Keratinocyte (primary cell): ENCODE results near the gene LAMA3. TPM values are rescaled to one million over a fixed set of nuclear protein-coding genes. Genes with fewer than 3 reads are reported as not detected.

Source experiments
- DNase-seq: peaks from one replicate; pipeline ENCODE4 v3.0.0-alpha.2; 2011; ENCODE audit warnings: low read depth, missing footprints, low spot score
- FAIRE-seq: peaks from 2 replicates; lab custom pipeline; 2011; peaks lifted over from hg19 to GRCh38; lab: Jason Lieb, UNC
- H2AFZ ChIP-seq: 2 replicates; pipeline ENCODE4 v1.6.0; 2012; ENCODE audit warnings: low read length, control low read depth, inconsistent platforms; ENCODE audit not compliant: control insufficient read depth
- H3K27ac ChIP-seq: 2 replicates; pipeline ENCODE4 v1.5.1; 2011; ENCODE audit warnings: low read length; ENCODE audit not compliant: control insufficient read depth, insufficient read depth
- H3K27me3 ChIP-seq: 3 replicates; pipeline ENCODE4 v1.6.0; 2011; ENCODE audit warnings: low read length; ENCODE audit not compliant: control insufficient read depth, insufficient read depth; ENCODE audit errors: extremely low read depth
- H3K36me3 ChIP-seq, 2 experiments: 2 replicates in 1 of 2; 3 replicates in 1 of 2; pipeline ENCODE4 v1.5.1; 2011; ENCODE audit warnings: low read length in 2 of 2, mild to moderate bottlenecking in 1 of 2; ENCODE audit not compliant: control insufficient read depth in 2 of 2, insufficient read depth in 2 of 2; ENCODE audit errors: extremely low read depth in 1 of 2
- H3K4me1 ChIP-seq: 3 replicates; pipeline ENCODE4 v1.5.1; 2011; ENCODE audit warnings: low read length; ENCODE audit not compliant: control insufficient read depth, insufficient read depth; ENCODE audit errors: extremely low read depth
- H3K4me2 ChIP-seq: 3 replicates; pipeline ENCODE4 v1.6.0; 2011; ENCODE audit warnings: low read depth, low read length; ENCODE audit not compliant: control insufficient read depth, insufficient read depth; ENCODE audit errors: extremely low read depth
- H3K4me3 ChIP-seq, 3 experiments: fragments of 200-600 bp in 1 of 3; sonication (generic) in 1 of 3; 2 replicates in 2 of 3; 3 replicates in 1 of 3; pipeline ENCODE4 v1.5.1; 2011 to 2016; ENCODE audit warnings: low read length in 3 of 3, mild to moderate bottlenecking in 3 of 3, control low read depth in 2 of 3, inconsistent platforms in 1 of 3, low read depth in 1 of 3, mixed read lengths in 1 of 3, mixed run types in 1 of 3, moderate library complexity in 1 of 3; ENCODE audit not compliant: control insufficient read depth in 2 of 3, insufficient read depth in 2 of 3; ENCODE audit errors: extremely low read depth in 1 of 3
- H3K79me2 ChIP-seq: 2 replicates; pipeline ENCODE4 v1.6.0; 2012; ENCODE audit warnings: low read length; ENCODE audit not compliant: control insufficient read depth, insufficient read depth
- H3K9ac ChIP-seq: 3 replicates; pipeline ENCODE4 v1.6.0; 2011; ENCODE audit warnings: low read length; ENCODE audit not compliant: control insufficient read depth, insufficient read depth; ENCODE audit errors: extremely low read depth
- H3K9me1 ChIP-seq: 3 replicates; pipeline ENCODE4 v1.6.0; 2011; ENCODE audit warnings: low read length; ENCODE audit not compliant: control insufficient read depth, insufficient read depth; ENCODE audit errors: extremely low read depth
- H3K9me3 ChIP-seq: 2 replicates; pipeline ENCODE4 v1.5.1; 2012; ENCODE audit warnings: low read depth, low read length; ENCODE audit not compliant: control insufficient read depth
- H4K20me1 ChIP-seq: 3 replicates; pipeline ENCODE4 v1.6.0; 2011; ENCODE audit warnings: low read length; ENCODE audit not compliant: control insufficient read depth, insufficient read depth; ENCODE audit errors: extremely low read depth
- CTCF ChIP-seq, 3 experiments: IDR thresholded peaks in 1 of 3; conservative IDR thresholded peaks in 1 of 3; optimal IDR thresholded peaks in 1 of 3; 2 replicates in 2 of 3; 3 replicates in 1 of 3; pipeline versions ENCODE3 to v1.5.1; 2011; ENCODE audit warnings: low read length in 3 of 3, mild to moderate bottlenecking in 3 of 3, moderate library complexity in 2 of 3, control low read depth in 1 of 3, inconsistent platforms in 1 of 3; ENCODE audit not compliant: insufficient read depth in 2 of 3; ENCODE audit errors: extremely low read depth in 1 of 3
- EZH2 ChIP-seq: IDR thresholded peaks from one replicate; pipeline ENCODE4 v1.6.1; 2012; ENCODE audit warnings: inconsistent platforms, mild to moderate bottlenecking, low read length, moderate library complexity
- dilution Hi-C: fragments of 300-500 bp; cut with MboI; formaldehyde crosslinking; loops from one replicate; pipeline ENCODE4 v1.7.0; 2020; ENCODE audit warnings: low sequenced_read_pairs; ENCODE audit not compliant: extremely low pct_ligation_motif_present
- polyA plus RNA-seq, 5 experiments: library from polyadenylated mRNA; depleted of rRNA in 3 of 5; stranded (reverse) in 3 of 5; stranded (forward) in 1 of 5; unstranded in 1 of 5; fragments of >200 nt; gene quantifications; 1 replicate in 1 of 5; 2 replicates in 3 of 5; 3 replicates in 1 of 5; pipeline versions ENCODE4 v1.2.1 to v1.2.3, GENCODE V29; 2011 to 2012; ENCODE audit warnings: missing spikeins in 2 of 5, low read depth in 1 of 5, low replicate concordance in 1 of 5

The LAMA3 gene
- polyA plus RNA-seq, 1 donor (not counting 4 experiments of a cell fraction or from before 2014, with no cell fraction given): 1,944 TPM

- Histone ChIP-seq H3K9me1 (no peaks in the 10 kb centered on the region), H3K79me2 (no peaks in the 10 kb centered on the region), H3K27me3 (no peaks in the 10 kb centered on the region), H3K9ac (no peak overlapping the region), H2AFZ (no peak overlapping the region), H4K20me1 (no peaks in the 10 kb centered on the region), H3K9me3 (no peaks in the 10 kb centered on the region), H3K36me3 (no peaks in the 10 kb centered on the region), H3K4me2 (no peak overlapping the region), H3K4me1 (no peaks in the 10 kb centered on the region), H3K27ac (no peak overlapping the region), H3K4me3 (no peak overlapping the region)
- FAIRE-seq (no peak), DNase-seq (no peak)
- no peak for TF ChIP-seq EZH2
- TF ChIP-seq CTCF (optimal IDR thresholded peaks at IDR 0.05 in 1 of 3, IDR thresholded peaks at IDR 0.05 in 1 of 3, conservative IDR thresholded peaks at IDR 0.05 in 1 of 3; ENCODE audit: extremely low read depth in 1 of 3, insufficient read depth in 2 of 3, low read length in 3 of 3): no peak
- dilution Hi-C loops: no loop called here
These were observed 12.4 kb downstream of the LAMA3 start for GRCh38 chr18:23701544-23702064.

- H3K4me3 ChIP-seq: no peak overlapping the region
- no peaks in the 10 kb centered on the region for H3K4me1 ChIP-seq
- no peak overlapping the region for H3K4me2 ChIP-seq
- DNase-seq: no peak
- H2AFZ ChIP-seq: no peak overlapping the region
- no peak for FAIRE-seq
- H3K9me1 ChIP-seq: no peaks in the 10 kb centered on the region
- no peak overlapping the region for H3K9ac ChIP-seq
- H3K9me3 ChIP-seq: no peaks in the 10 kb centered on the region
- H3K27ac ChIP-seq: no peak overlapping the region
- no peaks in the 10 kb centered on the region for H3K27me3 ChIP-seq
- H3K79me2 ChIP-seq: no peaks in the 10 kb centered on the region
- no peaks in the 10 kb centered on the region for H4K20me1 ChIP-seq
- dilution Hi-C loops: no loop called here
- H3K36me3 ChIP-seq: no peaks in the 10 kb centered on the region
- no peak for TF ChIP-seq EZH2
- no peak for TF ChIP-seq CTCF (optimal IDR thresholded peaks at IDR 0.05 in 1 of 3, IDR thresholded peaks at IDR 0.05 in 1 of 3, conservative IDR thresholded peaks at IDR 0.05 in 1 of 3; ENCODE audit: extremely low read depth in 1 of 3, insufficient read depth in 2 of 3, low read length in 3 of 3)
These were observed 13.4 kb downstream of the LAMA3 start for GRCh38 chr18:23702606-23703005.
